Ascending aorta (tissue), 2 donors: ENCODE results near the gene GALNT9. TPM values are rescaled to one million over a fixed set of nuclear protein-coding genes. Genes with fewer than 3 reads are reported as not detected.

Source experiments
- DNase-seq, 2 donors: peaks; one replicate each; pipeline ENCODE4 v3.0.0-alpha.2; 2019; ENCODE audit warnings: low spot score in 2 of 2
- H3K27ac ChIP-seq, 2 donors: fragments of 200-600 bp; sonication (generic); one replicate each; pipeline ENCODE4 v1.5.1; 2016 to 2017; ENCODE audit warnings: mild to moderate bottlenecking in 1 of 2
- H3K27me3 ChIP-seq: fragments of 200-600 bp; sonication (generic); one replicate; pipeline ENCODE4 v1.5.1; 2017
- H3K36me3 ChIP-seq, 2 donors: fragments of 200-600 bp; sonication (generic); one replicate each; pipeline ENCODE4 v1.5.1; 2016
- H3K4me1 ChIP-seq, 2 donors: fragments of 200-600 bp; sonication (generic); one replicate each; pipeline ENCODE4 v1.5.1; 2016 to 2017; ENCODE audit warnings: mild to moderate bottlenecking in 1 of 2
- H3K4me3 ChIP-seq, 2 donors: fragments of 200-600 bp; sonication (generic); one replicate each; pipeline ENCODE4 v1.5.1; 2016 to 2017; ENCODE audit warnings: mild to moderate bottlenecking in 1 of 2
- H3K9me3 ChIP-seq, 2 donors: fragments of 200-600 bp; sonication (generic); one replicate each; pipeline ENCODE4 v1.5.1; 2016
- intact Hi-C: fragments of 100-400 bp; cut with DNase I; formaldehyde crosslinking; loops from one replicate; pipeline ENCODE4 v1.15.1; 2023
- total RNA-seq: library from RNA; depleted of rRNA; stranded (reverse); fragments of >200 nt; gene quantifications from one replicate; pipeline ENCODE4 v1.1.0, GENCODE V29; 2016
- TF ChIP-seq, protein P1 (sequence below), 3 experiments: fragments of 200-600 bp in 2 of 3; fragments of 450-650 bp in 1 of 3; sonication (generic) in 2 of 3; IDR thresholded peaks; one replicate each; pipeline ENCODE4 v1.5.1; 2016 to 2019; ENCODE audit warnings: antibody characterized with exemption in 3 of 3, mild to moderate bottlenecking in 1 of 3, moderate library complexity in 1 of 3

The GALNT9 gene
- total RNA-seq, 1 donor from 2014 or later: not detected

DNA sequence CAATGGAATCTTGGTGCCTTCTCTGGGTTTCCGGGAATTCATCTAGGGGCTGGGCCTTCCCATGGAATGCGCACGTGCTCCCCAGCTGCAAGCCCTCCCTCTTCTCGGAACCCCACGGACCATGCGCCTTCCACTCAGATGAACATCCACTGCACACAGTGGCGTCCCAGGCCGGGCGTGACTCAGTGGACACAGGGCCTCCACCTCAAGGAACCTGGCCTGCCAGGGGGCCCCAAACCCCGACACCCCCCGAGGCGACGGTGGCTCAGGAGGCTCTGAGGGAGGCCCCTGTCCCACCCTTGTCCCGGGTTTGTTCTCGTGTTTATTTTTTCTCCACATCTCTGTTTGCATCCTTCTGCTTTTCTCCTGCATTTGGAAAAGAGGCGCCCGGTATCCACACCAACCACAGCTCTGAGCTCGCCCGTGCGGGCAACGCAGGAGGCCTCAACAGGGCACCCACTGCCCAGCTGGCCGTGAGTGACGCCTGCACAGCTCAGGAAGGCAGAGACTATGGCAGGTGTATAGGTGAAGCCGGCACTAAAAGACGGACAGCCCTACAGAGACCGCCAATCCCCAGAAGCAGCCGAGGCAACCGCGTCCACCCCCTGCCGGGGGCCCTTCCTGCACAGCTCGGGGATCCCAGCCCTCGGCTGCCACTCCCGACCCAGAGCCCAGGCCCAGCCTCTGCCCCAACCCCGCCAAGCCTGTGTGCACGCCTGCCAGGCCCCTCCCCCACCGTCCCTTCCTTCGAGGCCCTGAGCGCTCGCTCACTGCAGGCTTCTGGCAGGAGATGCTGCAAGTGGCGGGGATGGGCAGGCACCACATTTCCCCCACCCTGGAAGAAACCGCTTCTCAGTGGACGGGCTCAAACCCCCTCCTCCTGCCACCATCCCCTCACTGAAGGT, 23.8 kb upstream of the GALNT9 start:
- Histone ChIP-seq H3K27ac (no peak overlapping the region), H3K27me3 (no peaks in the 10 kb centered on the region), H3K9me3 (no peaks in the 10 kb centered on the region), H3K36me3 (no peaks in the 10 kb centered on the region), H3K4me1 (no peaks in the 10 kb centered on the region), H3K4me3 (no peak overlapping the region)
- TF ChIP-seq, protein P1, sequence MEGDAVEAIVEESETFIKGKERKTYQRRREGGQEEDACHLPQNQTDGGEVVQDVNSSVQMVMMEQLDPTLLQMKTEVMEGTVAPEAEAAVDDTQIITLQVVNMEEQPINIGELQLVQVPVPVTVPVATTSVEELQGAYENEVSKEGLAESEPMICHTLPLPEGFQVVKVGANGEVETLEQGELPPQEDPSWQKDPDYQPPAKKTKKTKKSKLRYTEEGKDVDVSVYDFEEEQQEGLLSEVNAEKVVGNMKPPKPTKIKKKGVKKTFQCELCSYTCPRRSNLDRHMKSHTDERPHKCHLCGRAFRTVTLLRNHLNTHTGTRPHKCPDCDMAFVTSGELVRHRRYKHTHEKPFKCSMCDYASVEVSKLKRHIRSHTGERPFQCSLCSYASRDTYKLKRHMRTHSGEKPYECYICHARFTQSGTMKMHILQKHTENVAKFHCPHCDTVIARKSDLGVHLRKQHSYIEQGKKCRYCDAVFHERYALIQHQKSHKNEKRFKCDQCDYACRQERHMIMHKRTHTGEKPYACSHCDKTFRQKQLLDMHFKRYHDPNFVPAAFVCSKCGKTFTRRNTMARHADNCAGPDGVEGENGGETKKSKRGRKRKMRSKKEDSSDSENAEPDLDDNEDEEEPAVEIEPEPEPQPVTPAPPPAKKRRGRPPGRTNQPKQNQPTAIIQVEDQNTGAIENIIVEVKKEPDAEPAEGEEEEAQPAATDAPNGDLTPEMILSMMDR (IDR thresholded peaks at IDR 0.05): no peak
- DNase-seq: no peak
- intact Hi-C loops: no loop called here

DNA sequence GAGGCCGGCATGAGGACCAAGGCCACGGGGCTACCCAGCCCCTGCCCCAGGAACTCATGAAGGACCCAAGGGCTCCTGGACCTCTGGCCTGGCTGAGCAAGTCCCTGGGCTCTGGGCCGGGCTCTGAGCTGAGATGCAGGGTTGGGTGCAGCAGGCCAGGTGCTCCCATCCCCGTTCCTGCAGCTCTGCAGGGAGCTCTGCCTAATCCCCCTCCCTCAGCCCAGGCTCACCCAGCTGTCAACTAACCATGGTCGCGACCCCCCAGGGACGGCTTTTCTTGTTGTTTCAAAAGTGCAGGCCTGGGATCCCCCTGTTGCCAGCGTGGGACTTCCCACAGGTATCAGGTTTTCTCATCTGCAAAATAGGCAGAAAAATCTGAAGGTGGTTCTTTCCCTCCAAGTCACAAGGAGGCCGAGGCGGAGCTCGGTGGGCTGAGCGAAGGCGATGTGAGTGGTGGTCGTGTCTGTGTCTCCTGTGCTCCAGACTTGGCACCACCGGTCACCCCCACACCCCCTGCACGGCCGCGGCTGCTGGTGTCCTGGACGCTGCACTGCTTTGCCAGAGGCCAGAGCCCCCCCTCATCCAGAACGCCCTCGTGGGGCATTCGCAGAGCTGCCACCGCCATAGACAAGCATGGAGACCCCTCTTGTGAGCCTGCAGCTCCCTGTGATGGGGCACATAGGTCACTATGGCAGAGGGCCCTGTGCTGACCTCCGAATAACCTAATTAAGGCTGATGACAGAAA, 22.5 kb upstream of the GALNT9 start:
- no peak overlapping the region for H3K27ac ChIP-seq
- no peaks in the 10 kb centered on the region for H3K9me3 ChIP-seq
- intact Hi-C loops: no loop called here
- H3K4me3 ChIP-seq: no peak overlapping the region
- H3K4me1 ChIP-seq: no peaks in the 10 kb centered on the region
- H3K27me3 ChIP-seq: no peaks in the 10 kb centered on the region
- TF ChIP-seq, protein P1 (IDR thresholded peaks at IDR 0.05): no peak
- DNase-seq: no peak
- H3K36me3 ChIP-seq: no peaks in the 10 kb centered on the region

DNA sequence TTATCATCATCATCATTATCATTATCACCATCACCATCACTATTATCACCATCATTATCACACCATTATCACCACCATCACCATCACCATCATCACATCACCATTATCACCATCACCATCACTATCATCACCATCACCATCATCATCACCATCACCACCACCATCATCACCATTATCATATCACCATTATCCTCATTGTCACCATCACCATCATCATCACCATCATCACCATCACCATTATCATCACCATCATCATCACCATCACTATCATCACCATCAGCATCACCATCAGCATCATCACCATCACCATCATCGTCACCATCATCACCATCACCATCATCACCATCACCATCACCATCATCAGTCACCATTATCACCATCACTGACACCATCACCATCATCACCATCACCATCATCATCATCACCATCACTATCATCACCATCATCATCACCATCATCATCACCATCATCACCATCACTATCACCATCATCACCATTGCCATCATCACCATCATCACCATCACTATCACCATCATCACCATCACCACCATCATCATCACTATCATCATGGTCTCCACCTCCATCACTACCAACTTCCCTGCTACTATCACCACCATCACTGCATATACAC, 20.2 kb upstream of the GALNT9 start:
- TF ChIP-seq, protein P1 (IDR thresholded peaks at IDR 0.05): no peak
- no peak for DNase-seq

DNA sequence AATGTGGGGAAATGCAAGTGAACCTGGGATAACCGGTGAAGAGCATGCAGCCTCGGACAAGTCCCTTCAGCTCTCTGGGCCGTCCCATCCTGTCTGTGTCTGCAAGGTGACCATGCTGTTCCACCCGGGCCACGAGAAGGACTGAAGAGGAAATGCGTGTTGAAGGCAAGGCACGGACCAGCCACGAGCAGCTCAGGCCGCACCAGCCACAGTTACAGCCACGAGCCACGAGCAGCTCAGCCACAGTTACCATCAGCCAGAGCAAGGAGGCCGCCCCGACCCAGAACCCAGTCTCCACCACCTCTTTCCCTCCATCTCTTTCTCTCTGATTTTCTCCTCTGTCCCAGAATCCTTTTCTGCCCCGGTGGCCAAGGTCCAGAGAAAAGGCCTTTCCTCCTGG, 18.8 kb upstream of the GALNT9 start:
- no peak for DNase-seq
- Histone ChIP-seq H3K4me3 (no peak overlapping the region), H3K4me1 (no peaks in the 10 kb centered on the region), H3K9me3 (no peaks in the 10 kb centered on the region), H3K27ac (no peak overlapping the region), H3K27me3 (no peaks in the 10 kb centered on the region), H3K36me3 (no peaks in the 10 kb centered on the region)
- intact Hi-C loops: no loop called here
- TF ChIP-seq, protein P1 (IDR thresholded peaks at IDR 0.05): no peak

More for the DNA sequence above, 20.2 kb upstream of the GALNT9 start:
- intact Hi-C loops: no loop called here
- Histone ChIP-seq H3K27ac (no peak overlapping the region), H3K36me3 (no peaks in the 10 kb centered on the region), H3K27me3 (no peaks in the 10 kb centered on the region), H3K4me3 (no peak overlapping the region), H3K9me3 (no peaks in the 10 kb centered on the region), H3K4me1 (no peaks in the 10 kb centered on the region)

DNA sequence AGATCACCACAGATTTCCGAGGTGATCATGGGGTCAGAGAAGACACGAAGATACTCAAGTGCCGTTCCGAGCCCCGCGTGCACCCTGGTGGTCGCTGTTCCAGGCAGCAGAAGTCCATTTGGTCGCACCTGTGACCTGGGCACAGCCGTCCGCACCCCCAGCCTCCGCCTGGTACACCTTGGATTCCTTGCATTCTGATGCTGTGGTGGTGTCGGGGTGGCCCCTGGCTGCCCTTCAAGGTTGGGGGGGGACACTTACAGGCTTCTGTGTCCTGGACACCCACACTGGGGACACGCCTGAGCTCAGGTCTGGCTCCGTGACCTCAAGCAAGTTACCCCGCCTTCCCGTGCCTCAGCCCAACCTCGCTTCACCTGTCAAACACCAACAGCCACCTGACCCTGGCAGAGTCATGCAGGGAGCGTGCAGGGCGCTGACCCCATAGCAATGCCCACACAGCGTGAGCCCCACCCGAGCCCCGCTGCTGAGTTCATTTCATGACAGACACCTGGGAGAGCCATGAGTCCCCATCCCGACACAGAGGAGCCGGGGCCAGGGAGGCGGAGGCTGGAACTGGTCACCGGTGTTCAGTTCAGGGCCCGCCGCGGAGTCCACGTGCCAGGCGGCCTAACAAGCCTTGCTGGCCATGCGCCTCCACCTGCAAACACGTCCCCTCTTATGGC, 17.9 kb upstream of the GALNT9 start:
- Histone ChIP-seq H3K36me3 (no peaks in the 10 kb centered on the region), H3K4me3 (no peak overlapping the region), H3K9me3 (no peaks in the 10 kb centered on the region), H3K27ac (no peak overlapping the region), H3K4me1 (no peaks in the 10 kb centered on the region), H3K27me3 (no peaks in the 10 kb centered on the region)
- intact Hi-C loops: no loop called here
- DNase-seq: no peak
- TF ChIP-seq, protein P1 (IDR thresholded peaks at IDR 0.05): no peak
